ENCODE results near the gene ITGA8.

GRCh38 chr10:15528859-15529239 lies 190.9 kb downstream of the ITGA8 start:
- TF ChIP-seq POLR2A (IDR thresholded peaks at IDR 0.05), result no peak
- no peak for TF ChIP-seq CTCF (IDR thresholded peaks at IDR 0.05)
- TF ChIP-seq POLR2AphosphoS5 (IDR thresholded peaks at IDR 0.05; ENCODE audit: insufficient read depth in 1 of 2, low read depth in 1 of 2), result no peak
